HEK293 (cell line): Measurements from ENCODE around the gene C16orf92.

ENCODE experiments used
- CTCF ChIA-PET: fragments of 350-600 bp; formaldehyde crosslinking; extraction: SDS; loops from one replicate; lab custom pipeline; 2021; ENCODE audit warnings: antibody characterized with exemption; lab: Yijun Ruan, JAX
- POLR2A ChIA-PET: fragments of 300-600 bp; formaldehyde crosslinking; extraction: SDS; loops from one replicate; lab custom pipeline; 2020; ENCODE audit warnings: antibody characterized with exemption, inconsistent platforms; lab: Yijun Ruan, JAX
- H3K27ac ChIP-seq: fragments of 200-500 bp; sonication (Bioruptor generic); 2 replicates; pipeline ENCODE4 v1.5.1; 2014; ENCODE audit warnings: low read depth, low read length, control low read depth, inconsistent platforms; ENCODE audit errors: extremely low read depth
- H3K36me3 ChIP-seq, 2 experiments: fragments of 200-500 bp in 1 of 2; sonication (Bioruptor generic) in 1 of 2; 1 replicate in 1 of 2; 2 replicates in 1 of 2; pipeline ENCODE4 v1.5.1; 2014 to 2017; ENCODE audit warnings: inconsistent platforms in 2 of 2, low read length in 2 of 2; ENCODE audit not compliant: control insufficient read depth in 2 of 2, insufficient read depth in 1 of 2
- H3K4me1 ChIP-seq: fragments of 200-500 bp; sonication (Bioruptor generic); 2 replicates; pipeline ENCODE4 v1.5.1; 2014; ENCODE audit warnings: mild to moderate bottlenecking, low read length, inconsistent platforms; ENCODE audit not compliant: control insufficient read depth, insufficient read depth
- H3K4me3 ChIP-seq: 2 replicates; pipeline ENCODE4 v1.5.1; 2011; ENCODE audit warnings: low read depth, mild to moderate bottlenecking, control low read depth, low read length, moderate library complexity
- H3K9me3 ChIP-seq: fragments of 200-500 bp; sonication (Bioruptor generic); 2 replicates; pipeline ENCODE4 v1.5.1; 2014; ENCODE audit warnings: low read depth, low read length, inconsistent platforms; ENCODE audit not compliant: control insufficient read depth, insufficient read depth
- GLIS1 ChIP-seq: fragments of 450-650 bp; formaldehyde crosslinking; IDR thresholded peaks from 2 replicates; pipeline ENCODE4 v1.5.1; 2016; ENCODE audit warnings: missing biosample characterization, missing genetic modification characterization
- KLF16 ChIP-seq: fragments of 450-650 bp; formaldehyde crosslinking; IDR thresholded peaks from 2 replicates; pipeline ENCODE4 v1.5.1; 2017; ENCODE audit warnings: missing biosample characterization, missing genetic modification characterization
- REST ChIP-seq: fragments of 450-650 bp; formaldehyde crosslinking; IDR thresholded peaks from 2 replicates; pipeline ENCODE4 v1.5.1; 2016; ENCODE audit warnings: missing biosample characterization, missing genetic modification characterization
- SP3 ChIP-seq: fragments of 450-650 bp; formaldehyde crosslinking; IDR thresholded peaks from 2 replicates; pipeline ENCODE4 v1.5.1; 2016; ENCODE audit warnings: missing biosample characterization, missing genetic modification characterization
- ZBTB11 ChIP-seq: fragments of 450-650 bp; formaldehyde crosslinking; conservative IDR thresholded peaks from 2 replicates; pipeline ENCODE4 v1.5.1; 2016; ENCODE audit warnings: low read depth, missing biosample characterization, missing genetic modification characterization
- ZNF148 ChIP-seq: fragments of 450-650 bp; formaldehyde crosslinking; IDR thresholded peaks from 2 replicates; pipeline ENCODE4 v1.5.0; 2017; ENCODE audit warnings: missing biosample characterization, missing genetic modification characterization, borderline replicate concordance
- ZNF514 ChIP-seq: fragments of 450-650 bp; formaldehyde crosslinking; IDR thresholded peaks from 2 replicates; pipeline ENCODE4 v1.5.1; 2016; ENCODE audit warnings: missing biosample characterization, missing genetic modification characterization
- ZNF623 ChIP-seq: fragments of 450-650 bp; formaldehyde crosslinking; IDR thresholded peaks from 2 replicates; pipeline ENCODE4 v1.5.1; 2016; ENCODE audit warnings: missing biosample characterization, missing genetic modification characterization
- ZNF707 ChIP-seq: fragments of 450-650 bp; formaldehyde crosslinking; IDR thresholded peaks from 2 replicates; pipeline ENCODE4 v1.5.1; 2016; ENCODE audit warnings: missing biosample characterization, missing genetic modification characterization

C16orf92 gene

GRCh38 chr16:30070490-30070889 lies 47.5 kb downstream of the C16orf92 start:
- H3K27ac ChIP-seq, result no peak overlapping the region
- no peak overlapping the region for H3K4me3 ChIP-seq
- CTCF ChIA-PET, result interaction anchor here (0.6 to 1.0 kb wide), 3 partner anchors 11 to 625 kb away, joined by 3 to 6 read pairs (median 4); no protein-coding TSS in a partner anchor
- H3K4me1 ChIP-seq, result no peaks in the 10 kb centered on the region
- peaks cover 42 to 68% of the 10 kb centered on the region in 2 experiments; a peak in 2 of 3 replicates for H3K36me3 ChIP-seq
- POLR2A ChIA-PET, result no interaction called here
- TF ChIP-seq ZNF707 (tag by site-specific recombination) (no peak), ZNF148 (tag by site-specific recombination) (no peak), REST (no peak), SP3 (tag by site-specific recombination) (no peak), GLIS1 (tag by site-specific recombination) (no peak), ZNF623 (tag by site-specific recombination) (no peak), ZBTB11 (tag by site-specific recombination) (no peak), KLF16 (tag by site-specific recombination) (no peak), ZNF514 (tag by site-specific recombination) (no peak)
- H3K9me3 ChIP-seq, result no peaks in the 10 kb centered on the region
